HG02759 (cell line): Measurements from ENCODE around the gene YBEY.

ENCODE experiments used
- ATAC-seq: cut with Tn5 transposase; IDR thresholded peaks from one replicate; pipeline ENCODE4 v1.9.1; 2021; ENCODE audit warnings: mild to moderate bottlenecking, moderate library complexity; ENCODE audit not compliant: unreplicated experiment

Gene YBEY

DNA sequence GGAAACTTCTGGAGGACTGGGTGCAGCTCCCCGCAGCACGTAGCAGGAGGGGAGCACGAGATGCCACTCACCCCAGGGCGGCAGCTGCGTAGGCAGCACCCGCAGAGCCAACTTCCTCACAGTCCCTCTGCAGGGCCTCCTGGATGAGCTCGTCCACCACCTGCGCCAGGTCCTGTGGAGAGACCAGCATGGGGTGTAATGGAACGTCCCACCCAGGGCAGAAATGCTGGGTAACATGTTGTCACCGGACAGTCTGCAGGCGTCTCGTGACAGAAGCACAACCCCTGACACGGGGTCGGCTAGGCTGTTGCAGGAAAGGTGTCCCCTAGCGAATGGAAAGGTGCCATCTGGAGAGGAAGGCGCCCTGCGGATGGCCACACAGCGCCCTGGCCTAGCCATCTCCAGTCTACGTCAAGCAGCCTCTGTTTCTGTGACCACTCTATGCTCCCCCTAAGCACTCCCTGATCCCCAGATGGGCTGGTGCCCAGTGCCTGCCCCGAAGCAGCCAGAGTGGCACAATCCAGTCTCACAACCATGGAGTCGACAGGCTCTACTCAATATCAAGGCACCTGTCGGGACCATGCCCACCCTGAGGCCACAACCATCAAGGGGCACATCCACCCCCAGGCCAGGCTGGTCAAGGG lies 22.0 kb upstream of the YBEY start:
- no peak for ATAC-seq

DNA sequence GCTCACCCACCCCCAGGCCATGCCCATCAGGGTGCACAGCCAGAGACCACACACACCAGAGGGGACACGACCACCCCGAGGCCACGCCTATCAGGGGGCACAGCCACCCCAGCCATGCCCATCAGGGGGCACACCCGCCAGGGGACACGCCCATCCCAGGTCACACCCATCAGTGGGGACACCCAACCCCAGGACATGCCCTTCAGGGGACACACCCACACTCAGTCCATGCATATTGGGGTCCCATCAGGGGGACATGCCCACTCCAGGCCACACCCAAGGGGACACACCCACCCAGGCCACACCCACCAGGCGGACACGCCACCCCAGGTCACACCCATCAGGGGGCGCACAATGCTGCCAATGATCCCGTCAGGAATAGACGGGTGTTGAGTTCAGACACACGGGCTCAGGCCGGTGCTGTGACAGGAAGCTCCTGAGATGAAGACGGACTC lies 21.4 kb upstream of the YBEY start:
- no peak for ATAC-seq

DNA sequence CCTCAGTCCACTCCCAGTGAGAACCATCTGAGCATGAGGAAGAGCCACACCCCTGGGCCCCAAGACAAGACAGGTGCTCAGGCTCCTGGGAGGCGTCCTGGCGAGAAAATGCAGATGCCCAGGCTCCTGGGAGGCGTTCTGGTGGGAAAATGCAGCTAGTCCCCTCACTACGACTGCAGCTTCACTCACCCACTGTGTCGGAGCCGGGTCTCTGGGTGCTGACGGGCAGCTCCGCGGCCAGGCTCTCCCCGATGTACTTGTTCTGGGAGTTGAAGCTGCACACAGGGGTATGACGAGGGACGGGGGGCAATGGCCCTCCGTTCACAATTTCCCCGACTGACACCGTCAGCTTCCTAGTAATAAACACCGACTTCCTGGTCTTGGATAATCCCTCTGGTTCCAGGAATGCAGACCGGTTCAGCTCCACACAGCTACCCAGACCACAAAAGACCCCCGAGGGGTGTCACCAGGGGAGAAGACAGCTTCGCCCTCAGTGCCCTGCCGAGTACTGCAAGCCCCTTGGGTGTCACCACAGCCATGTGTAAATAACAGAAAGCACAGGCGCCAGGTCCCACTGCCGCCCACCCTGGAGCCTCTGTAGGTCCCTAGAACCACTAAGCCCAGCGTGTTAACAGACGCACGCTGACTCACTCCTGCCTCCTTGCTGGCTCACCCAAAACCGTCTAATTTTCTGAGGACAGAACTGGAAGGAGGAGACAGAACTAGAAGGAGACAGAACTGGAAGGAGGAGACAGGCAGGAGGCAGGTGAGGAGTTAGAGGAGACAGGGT lies 20.2 kb upstream of the YBEY start:
- no peak for ATAC-seq

DNA sequence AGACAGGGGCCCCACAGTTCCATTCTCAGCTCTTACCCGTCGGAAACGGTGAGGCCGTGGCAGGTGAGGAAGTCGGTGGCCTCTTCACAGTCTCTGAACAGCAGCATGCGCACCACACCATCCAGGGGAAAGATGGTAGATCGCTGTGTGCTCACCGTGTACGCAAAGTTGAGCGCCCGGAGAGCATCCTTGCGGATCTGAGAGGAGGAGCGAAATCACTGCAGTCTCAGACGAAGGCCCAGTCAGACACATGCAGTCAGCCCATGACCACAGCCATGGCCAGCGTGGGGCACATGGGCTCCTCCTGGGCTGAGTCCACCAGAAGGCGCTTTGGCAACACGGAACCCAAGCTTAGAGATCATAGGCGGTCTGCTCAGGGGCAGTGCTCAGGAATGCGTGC lies 19.2 kb upstream of the YBEY start:
- ATAC-seq = no peak

DNA sequence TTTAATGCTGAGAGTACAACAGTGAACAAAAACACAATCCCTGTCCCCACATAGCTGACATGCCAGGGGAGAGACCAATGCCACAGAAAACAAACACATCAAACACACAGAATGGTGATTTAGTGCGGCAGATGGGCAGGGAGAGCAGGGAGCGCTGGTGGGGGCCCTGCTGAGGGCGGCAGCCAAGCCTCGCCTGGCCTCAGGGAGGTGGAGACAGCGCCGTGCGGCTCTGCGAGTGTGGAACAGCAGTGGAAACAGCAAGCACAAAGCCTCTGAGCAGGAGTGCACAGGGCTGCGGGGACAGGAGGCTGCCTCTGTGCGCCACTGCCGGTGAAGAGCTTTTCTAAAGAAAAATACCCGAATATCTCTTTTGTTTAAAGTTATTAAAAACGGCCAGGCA lies 17.8 kb upstream of the YBEY start:
- ATAC-seq = no peak

DNA sequence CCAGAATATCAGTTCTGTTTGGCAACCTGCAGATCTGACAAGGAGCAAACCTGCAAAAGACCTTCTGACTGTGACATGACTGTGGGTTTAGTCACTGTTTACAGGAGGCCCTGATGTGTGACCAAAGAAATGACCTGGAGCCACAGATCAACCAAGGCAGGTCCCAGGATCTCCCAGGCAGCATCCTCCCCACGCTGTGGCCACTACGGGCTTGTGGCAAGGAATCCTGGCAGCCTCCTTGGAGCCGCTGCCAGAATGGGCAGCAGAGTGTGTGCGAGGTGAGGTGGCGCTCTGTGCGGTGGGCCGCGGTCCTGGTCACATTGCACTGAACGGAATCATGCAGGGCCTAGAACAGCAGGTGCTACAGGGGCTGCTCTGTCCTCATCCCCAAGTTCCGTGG lies 16.7 kb upstream of the YBEY start:
- ATAC-seq = no peak

DNA sequence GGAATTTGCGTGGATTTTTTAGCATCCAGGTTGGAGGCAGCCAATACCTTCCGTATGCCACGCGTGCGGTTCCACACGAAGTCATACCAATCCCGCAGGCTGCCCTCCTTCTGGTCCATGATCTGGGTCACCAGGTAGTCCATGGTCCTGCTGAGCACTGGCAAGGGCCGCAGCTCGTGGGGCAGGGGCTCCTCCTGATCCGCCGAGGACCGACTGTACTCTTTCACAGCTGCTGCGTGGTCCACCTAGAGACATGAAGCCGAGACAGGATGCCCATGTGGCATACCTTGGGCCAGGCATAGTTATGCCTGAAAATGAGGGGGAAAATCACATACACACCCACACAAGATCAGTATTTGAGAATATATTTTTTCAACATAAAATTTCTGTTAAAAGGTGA lies 12.8 kb upstream of the YBEY start:
- no peak for ATAC-seq

DNA sequence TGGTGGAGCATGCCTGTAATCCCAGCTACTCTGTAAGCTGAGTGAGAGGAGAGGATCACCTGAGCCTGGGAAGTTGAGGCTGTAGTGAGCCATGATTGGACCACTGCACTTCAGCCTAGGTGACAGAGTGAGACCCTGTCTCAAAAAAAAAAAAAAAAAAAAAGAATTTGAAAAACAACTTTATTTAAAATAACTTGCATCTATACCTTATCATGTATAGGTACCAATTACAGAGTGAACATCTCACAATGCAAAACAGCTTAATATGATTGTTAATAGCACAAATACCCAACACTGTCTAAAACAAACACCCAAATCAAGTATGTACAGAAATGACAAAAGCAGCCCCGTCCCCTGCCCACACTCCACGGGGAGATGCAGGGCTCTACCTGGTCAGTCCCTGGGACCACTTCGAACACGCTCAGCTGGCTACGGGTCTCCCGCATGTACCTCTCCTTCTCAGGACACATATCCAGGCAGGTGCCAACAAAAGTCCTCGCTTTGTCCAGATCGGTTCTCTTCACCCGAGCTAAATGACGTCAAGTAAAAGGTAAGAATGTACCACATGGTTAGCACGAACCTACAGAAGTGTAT lies 11.2 kb upstream of the YBEY start:
- ATAC-seq = no peak

DNA sequence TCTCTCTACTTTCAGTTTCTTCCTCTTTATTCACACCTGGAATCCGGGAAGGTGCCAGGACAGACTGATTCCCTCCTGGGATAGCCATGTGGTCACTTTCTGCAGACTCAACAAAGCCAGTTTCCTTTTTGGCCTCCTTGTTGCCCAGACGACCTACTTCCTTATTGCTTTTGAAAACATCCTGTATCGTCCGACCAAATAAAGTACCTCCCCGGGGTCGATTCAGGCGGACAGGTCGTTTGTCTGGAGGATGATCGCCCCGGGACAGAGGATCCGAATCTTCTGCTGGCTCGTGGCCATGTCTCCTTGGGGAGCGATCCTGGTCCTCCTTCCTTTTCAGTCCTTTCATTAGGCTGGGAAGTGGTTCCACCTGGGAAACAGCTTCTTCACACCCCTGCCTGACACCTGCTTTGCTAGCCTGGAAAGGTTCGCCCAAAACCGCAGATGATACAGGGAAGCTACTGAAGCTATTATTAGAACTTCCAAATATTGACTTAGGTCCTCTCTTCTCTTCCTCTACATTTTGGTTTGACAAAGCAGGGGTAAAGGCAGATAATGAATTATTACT lies 2.0 kb upstream of the YBEY start:
- no peak for ATAC-seq

DNA sequence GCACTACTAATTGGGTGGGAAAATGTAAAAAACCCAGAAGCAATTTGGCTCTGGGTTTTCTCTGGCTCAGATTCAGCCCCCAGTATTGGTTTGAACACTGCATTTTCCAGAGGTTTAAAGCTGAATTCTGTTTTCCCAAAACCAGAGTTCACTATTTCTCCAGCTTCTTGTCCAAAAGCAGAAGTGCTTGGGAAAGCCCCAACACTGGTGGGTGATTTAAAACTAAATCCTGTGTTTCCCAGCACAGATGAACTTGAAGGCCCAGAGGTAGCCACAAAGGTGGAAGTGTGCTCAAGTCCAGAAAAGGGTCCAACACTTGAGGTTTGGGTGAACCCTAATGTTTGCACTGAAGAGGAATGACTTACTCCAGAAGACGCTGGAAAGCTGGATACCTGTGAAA lies 1.4 kb upstream of the YBEY start:
- ATAC-seq = no peak

DNA sequence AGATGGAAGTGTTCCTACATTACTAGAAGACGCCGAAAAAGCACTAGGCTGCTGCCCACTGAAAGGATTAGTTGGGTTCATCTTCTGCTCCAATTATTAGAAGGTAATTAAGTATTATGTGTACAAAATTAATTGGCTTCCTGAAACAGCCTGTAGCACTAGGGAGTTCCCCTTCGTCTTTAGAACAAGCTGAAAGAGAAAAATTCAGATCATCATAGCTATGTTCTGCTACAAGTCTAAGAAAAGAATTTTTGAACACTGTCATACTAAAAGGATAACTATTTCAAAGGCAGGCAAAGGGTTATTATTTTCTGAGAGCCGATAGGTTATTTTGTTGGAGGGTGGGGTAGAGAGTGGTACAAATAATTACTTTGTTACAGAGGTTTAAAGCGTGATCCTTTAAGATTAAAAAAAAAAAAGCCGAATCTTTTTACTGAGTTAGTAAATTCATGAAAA lies 908 bp upstream of the YBEY start, which contains the start of gene MCM3AP:
MCM3AP (minus strand) TSS at position 406 of the 456 bp plus-strand sequence; CDS start at position 81, 325 bp downstream.
- no peak for ATAC-seq

DNA sequence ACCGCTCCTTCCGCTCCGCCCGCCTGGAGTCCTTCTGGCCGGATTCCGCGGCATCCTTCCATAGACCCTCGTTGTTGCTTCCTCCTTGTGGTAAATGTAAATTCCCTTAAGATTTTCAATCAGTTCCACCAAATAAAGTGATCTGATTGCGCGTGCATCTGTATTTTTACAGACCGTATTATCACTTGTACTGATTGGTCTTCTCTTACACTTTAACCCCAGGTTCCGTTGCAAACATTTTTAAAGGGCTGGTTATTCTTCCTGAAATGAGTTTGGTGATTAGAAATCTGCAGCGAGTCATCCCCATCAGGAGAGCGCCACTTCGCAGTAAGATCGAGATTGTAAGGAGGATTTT lies 483 bp downstream of the YBEY start:
- ATAC-seq = no peak

DNA sequence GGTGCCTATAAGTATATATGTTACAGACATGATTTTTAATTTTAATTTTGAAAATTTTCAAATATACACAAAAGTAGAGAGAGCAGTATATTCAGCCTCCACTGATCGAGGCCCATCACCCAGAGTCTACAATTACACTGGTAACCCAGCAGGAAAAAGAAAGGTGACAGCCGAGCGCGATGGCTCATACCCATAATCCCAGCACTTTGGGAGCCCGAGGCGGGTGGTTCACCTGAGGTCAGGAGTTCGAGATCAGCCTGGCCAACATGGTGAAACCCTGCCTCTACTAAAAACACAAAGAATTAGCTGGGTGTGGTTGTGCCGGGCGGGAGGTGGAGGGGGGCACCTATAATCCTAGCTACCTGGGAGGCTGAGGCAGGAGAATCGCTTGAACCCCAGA lies 1.4 kb downstream of the YBEY start:
- ATAC-seq = no peak

DNA sequence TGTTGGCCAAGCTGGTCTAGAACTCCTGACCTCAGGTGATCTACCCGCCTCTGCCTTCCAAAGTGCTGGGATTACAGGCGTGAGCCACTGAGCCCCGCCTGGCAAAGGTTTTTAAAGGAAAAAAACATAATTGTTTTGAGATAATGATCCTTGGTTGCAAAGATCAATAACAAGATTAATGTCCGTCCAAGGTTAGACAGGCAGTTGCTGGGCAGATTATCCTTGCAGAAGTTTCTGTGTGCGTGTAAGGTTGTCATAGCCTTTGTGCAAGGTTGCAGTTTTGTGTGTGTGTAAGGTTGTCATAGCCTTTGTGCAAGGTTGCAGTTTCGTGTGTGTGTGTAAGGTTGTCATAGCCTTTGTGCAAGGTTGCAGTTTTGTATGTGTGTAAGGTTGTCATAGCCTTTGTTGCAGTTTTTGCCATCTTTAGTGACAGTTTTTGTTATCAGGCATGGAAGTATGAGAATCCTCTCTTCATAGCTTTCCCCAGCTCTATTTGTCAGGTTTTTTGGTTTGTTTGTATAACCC lies 3.6 kb downstream of the YBEY start:
- ATAC-seq = no peak

DNA sequence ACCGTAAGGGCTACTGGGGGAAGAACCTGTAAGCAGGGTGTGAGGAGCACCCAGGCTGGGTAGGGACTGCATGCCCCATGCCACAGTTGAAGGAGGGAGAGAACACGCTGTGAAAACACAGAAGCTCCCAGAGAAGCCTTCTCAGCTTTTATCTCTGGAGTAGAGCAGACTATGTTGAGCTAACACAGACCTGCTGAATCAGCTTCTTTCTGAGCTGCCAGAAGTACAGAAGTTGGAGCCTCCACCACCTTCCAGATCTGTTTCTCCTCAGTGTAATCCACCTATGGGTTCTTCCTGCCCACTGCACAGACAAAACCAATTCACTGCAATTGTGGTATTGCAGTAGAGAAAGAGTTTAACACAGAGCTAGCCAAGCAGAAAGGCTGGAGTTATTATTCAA lies 5.4 kb downstream of the YBEY start:
- no peak for ATAC-seq

DNA sequence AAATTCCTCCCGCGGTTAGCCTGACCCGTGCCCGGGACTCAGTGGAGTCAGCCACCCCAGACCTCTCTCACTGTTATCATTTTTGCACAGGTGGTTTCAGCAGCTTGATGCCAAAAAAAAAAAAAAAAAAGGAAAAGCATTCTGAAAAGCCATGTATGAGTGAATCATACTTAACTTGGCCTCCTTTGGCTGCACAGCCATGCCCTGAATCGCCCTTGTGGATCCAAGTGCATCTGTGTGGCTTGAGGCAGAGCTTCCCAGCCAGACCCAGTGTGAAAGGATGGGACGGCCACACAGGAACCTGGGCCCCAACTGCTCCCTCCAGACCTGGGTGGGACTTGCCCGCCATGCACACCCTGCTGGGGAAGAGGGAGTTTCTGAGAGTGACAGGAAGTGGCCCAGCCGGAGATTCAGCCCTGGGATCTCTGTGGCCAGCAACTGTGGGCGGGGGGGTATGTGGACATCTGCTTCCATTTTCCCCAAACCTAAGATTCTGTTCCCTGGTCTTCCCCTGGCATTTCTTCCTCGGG lies 8.6 kb downstream of the YBEY start:
- ATAC-seq = no peak

DNA sequence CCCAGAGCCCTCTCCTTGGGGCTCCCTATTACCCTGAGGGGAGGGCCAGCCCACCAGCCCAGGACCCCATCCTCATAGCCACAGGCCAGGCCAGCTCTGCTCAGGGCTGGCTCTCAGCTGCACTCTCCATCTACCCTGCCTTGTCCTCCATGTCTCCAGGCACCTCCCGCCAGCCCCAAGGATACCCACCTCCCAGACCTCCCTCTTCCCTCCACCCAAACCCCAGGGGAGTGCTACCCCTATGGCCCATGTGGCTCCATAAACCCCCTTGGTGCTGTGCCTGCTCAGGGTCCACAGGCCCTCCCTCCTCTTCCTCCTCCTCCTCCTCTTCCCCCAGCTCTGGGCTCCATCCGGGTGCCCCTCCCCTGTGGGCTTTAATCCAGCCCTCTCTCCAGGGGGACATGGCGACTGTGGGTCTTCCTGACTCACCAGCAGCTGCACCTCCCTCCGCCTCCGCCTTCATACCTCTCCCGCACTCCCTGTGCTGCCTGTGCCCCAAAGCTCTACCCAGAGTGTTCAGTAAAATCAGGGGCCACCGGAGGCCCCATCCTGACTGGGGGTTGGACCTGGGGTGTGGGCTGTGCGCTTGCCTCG lies 9.1 kb downstream of the YBEY start:
- no peak for ATAC-seq

DNA sequence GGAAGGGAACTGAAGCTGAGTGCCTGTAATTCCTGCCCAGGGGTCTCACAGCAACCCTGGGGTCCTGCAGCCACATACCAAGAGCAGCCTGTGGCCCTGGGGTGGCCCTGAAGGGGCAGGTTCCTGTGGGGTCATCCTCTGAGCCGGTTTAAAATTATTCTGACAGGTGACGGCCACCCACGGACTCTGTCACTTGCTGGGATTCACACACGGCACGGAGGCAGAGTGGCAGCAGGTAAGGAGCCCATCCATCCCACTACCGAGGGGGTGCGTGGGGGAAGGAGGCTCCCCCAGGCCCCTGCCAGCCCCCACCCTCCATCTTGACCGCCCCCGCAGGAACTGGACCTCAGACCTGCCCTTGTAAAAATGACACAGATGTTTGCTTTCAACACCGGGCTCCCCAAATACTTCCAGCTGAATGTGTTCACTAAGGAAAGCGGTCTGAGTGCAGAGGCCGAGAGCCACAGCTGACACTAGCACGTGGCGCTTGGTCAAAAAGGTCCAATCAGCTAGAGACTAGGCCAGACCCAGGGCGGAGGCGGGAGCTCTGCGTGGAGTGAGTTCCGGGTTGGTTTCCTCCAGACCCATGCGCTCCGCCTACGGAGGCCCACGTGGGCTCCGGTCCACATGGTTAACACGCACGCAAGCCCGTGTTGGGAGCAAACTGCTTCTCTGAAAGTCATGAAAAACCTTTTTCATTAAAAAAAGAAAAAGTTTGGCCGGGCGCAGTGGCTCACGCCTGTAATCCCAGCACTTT lies 10.0 kb downstream of the YBEY start:
- peak; percentile 82 for ATAC-seq

DNA sequence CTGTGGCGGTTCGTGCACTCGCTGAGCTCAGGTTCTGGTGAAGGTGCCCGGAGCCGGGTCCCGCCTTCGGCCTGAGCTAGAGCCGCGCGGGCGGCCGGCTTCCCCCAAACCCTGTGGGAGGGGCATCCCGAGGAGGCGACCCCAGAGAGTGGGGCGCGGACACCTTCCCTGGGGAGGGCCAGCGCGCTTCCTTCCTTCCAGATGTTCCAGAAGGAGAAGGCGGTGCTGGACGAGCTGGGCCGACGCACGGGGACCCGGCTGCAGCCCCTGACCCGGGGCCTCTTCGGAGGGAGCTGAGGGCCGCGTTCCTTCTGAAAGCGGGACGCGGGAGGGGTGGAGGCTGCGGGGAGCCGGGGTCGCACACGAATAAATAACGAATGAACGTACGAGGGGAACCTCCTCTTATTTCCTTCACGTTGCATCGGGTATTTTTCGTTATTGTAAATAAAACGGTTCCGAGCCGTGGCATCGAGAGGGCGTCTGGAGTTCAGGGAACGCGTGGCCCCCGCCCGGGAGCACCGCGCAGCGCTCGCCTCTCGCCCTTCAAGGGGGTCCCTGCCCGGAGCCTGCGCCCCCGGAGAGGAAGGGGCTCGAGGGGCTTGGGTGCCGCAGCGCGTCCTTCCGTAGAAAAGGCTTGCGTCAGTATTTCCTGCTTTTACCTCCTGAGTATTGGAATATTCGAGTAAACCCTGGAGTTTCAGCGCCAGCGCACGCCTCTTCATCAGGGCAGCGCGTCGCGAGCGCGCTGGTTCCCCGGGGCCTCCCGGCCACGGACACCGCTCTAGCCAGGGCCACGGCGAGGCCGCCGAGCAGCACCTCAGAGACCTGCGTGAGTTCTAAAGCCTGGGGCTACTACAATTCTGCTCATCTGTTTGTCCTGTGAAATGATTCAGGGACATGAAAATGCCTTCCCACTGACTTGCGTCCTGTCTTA lies 11.5 kb downstream of the YBEY start:
- no peak for ATAC-seq
